GM19372 (cell line): ENCODE data around the gene EYA2.

Source experiments
- ATAC-seq: cut with Tn5 transposase; IDR thresholded peaks from one replicate; pipeline ENCODE4 v1.9.1; 2021; ENCODE audit warnings: mild to moderate bottlenecking, low read depth, moderate library complexity; ENCODE audit not compliant: unreplicated experiment

Gene EYA2

DNA sequence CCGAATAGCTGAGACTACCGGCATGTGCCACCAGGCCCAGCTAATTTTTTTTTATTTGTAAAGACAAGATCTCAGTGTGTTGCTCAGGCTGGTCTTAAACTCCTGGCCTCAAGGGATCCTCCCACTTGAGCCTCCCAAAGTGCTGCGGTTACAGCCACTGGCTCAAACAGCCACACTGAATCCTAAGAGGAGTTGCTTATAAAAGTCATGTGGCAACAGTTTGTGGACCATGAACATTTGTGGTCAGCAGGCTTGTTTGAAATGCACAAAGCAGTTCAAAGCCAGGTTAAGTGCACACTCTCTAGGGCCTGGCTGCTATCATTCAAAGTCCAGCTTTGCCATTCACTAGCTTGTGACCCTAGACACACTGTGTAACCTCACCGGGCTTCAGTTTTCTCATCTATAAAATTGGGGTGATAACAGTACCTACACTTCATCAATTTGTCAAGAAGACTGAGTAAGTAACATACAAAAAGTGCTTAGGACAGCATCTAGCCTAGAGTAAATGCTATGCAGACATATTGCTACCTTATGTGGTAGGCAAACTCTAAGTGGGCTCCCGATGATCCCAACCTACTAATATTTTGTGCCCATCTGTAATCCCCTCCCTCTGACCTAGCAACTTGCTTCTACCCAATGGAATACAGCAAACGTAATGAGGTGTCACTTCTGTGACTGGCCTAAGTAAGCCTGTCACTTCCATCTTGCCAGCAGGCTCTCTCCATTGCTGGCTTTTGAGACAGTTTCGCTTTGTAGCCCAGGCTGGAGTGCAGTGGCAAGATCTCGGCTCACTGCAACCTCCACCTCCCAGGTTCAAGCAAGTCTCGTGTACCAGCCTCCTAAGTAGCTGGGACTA lies 338.9 kb downstream of the EYA2 start:
- no peak for ATAC-seq

DNA sequence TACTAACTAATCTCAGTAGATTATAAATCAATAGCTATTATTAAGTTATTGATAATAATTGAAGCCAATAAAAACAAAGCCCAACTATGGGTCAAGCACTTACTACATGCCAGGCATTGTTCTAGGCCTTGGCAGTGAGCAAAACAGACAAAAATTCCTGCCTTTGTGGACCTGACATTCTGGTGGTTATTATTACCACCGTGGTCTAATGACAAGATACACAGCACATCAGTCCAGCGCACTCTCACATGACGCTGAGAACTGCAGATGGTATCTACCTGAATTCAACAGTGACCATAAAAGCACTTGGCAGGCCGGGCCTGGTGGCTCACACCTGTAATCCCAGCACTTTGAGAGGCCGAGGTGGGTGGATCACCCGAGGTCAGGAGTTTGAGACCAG lies 340.5 kb downstream of the EYA2 start:
- ATAC-seq: no peak

DNA sequence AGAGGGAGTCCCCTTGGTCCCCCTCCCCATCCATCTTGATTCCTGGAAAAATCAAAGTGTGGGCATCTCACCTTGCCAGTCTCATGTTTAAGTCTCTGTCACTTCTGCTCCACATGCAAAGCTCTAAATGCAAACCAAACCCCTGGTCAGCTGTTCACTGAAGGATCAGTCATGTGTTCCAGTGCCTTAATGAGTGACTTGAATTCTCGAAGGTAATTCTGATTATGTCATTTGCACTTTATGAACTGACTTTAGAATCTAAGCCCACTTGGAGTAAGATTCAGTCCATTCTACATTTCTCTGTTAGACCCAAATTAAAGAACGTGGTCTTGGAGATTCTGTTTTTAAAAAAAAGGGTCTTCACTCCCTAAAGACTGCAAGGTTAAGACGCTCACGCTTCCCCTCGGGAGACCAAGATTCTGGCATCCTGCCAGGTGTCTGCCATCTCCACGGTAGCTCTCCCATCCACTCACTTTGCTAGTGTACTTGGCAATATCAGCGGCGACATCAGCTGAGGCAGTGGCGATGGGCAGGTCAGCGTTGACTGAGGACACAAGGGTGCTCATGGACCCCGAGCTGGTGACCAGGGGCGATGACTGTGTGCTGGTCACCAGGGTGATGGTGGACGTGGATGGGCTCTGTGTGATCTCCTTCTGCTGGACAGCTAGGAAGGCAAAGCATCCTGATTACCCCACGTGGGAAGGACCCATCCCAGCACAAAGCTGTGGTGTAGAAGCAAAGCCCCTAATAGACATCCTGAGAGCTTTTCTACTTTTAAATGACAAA lies 341.4 kb downstream of the EYA2 start:
- ATAC-seq: no peak

DNA sequence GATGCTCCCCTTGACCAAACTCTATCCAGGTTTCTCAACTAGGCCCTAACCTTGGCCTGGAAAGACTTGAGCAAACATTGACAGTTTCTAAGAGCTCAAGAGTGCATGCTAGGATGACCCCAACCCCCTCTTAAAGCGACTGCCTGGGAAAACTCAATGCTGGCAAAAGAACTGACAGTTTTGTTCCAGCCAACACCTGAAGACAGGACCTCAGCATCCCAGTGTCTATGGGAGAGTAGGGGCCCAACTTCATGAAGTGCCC lies 341.9 kb downstream of the EYA2 start:
- no peak for ATAC-seq

- no peak for ATAC-seq
Observed at GRCh38 chr20:47237715-47238114, 343.1 kb downstream of the EYA2 start.
